AG04450 (cell line): Measurements from ENCODE around the gene CDS2. TPM values are rescaled to one million over a fixed set of nuclear protein-coding genes. Genes with fewer than 3 reads are reported as not detected.

ENCODE experiments used
- CTCF ChIA-PET: fragments of 300-600, 350-600 bp; formaldehyde crosslinking; extraction: SDS; loops from one replicate; lab custom pipeline; 2022; ENCODE audit warnings: antibody characterized with exemption, inconsistent platforms; lab: Charles Lee
- POLR2A ChIA-PET: fragments of 350-600 bp; formaldehyde crosslinking; extraction: SDS; loops from one replicate; lab custom pipeline; 2021; ENCODE audit warnings: antibody characterized with exemption, inconsistent platforms; lab: Yijun Ruan, JAX
- DNase-seq: peaks from one replicate; pipeline ENCODE4 v3.0.0-alpha.2; 2011; ENCODE audit warnings: low read depth, low spot score
- H3K27ac ChIP-seq: one replicate; pipeline ENCODE4 v1.5.1; 2012; ENCODE audit warnings: low read depth, low read length, control low read depth
- H3K27me3 ChIP-seq: one replicate; pipeline ENCODE4 v1.6.0; 2012; ENCODE audit warnings: low read length; ENCODE audit not compliant: control insufficient read depth, insufficient read depth
- H3K4me3 ChIP-seq: 2 replicates; pipeline ENCODE4 v1.5.1; 2011; ENCODE audit warnings: mild to moderate bottlenecking, low read depth, low read length, control low read depth
- H3K9me3 ChIP-seq: 2 replicates; pipeline ENCODE4 v1.5.1; 2012; ENCODE audit warnings: low read length; ENCODE audit not compliant: control insufficient read depth, insufficient read depth
- polyA plus RNA-seq: library from polyadenylated mRNA; depleted of rRNA; stranded (reverse); fragments of >200 nt; gene quantifications from 2 replicates; pipeline ENCODE4 v1.2.3, GENCODE V29; 2011
- TF ChIP-seq, protein P1 (sequence below): IDR thresholded peaks from 2 replicates; pipeline ENCODE4 v1.5.1; 2011; ENCODE audit warnings: low read depth, low read length, control low read depth, inconsistent platforms

CDS2 gene
- polyA plus RNA-seq, 1 experiment, result 48.7 TPM

DNA sequence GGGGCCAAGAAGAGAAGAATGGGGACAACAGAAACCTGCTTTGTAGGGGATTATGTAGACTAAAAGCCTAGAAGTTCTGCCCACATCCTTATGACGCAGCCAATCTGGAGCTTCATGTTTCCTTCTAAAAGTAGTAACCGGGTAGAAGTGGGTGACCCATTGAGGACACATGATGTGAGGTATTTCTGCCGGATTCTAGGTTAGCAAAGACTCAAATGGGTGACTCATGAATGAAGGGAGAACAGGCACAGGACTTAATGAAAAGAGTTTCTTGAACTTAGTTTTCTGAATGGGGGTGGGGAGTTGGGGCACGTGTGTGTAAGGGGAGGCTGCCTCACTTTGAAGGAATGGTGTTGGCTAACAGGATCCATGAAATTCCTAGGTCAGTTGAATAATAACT lies 68.8 kb downstream of the CDS2 start:
- ChIA-PET CTCF (interaction anchor here (0.8 to 2.1 kb wide), 4 partner anchors 9 to 69 kb away, joined by 3 to 20 read pairs (median 4); partner anchors contain the start of gene CDS2), POLR2A (interaction anchor here (1.2 kb wide), 1 partner anchor 69 kb away, joined by 4 read pairs; the partner anchor contains the start of gene CDS2)
- no peak overlapping the region for H3K4me3 ChIP-seq
- H3K9me3 ChIP-seq, result no peaks in the 10 kb centered on the region
- no peak for DNase-seq
- no peaks in the 10 kb centered on the region for H3K27me3 ChIP-seq
- TF ChIP-seq, protein P1, sequence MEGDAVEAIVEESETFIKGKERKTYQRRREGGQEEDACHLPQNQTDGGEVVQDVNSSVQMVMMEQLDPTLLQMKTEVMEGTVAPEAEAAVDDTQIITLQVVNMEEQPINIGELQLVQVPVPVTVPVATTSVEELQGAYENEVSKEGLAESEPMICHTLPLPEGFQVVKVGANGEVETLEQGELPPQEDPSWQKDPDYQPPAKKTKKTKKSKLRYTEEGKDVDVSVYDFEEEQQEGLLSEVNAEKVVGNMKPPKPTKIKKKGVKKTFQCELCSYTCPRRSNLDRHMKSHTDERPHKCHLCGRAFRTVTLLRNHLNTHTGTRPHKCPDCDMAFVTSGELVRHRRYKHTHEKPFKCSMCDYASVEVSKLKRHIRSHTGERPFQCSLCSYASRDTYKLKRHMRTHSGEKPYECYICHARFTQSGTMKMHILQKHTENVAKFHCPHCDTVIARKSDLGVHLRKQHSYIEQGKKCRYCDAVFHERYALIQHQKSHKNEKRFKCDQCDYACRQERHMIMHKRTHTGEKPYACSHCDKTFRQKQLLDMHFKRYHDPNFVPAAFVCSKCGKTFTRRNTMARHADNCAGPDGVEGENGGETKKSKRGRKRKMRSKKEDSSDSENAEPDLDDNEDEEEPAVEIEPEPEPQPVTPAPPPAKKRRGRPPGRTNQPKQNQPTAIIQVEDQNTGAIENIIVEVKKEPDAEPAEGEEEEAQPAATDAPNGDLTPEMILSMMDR, result no peak
- no peak overlapping the region for H3K27ac ChIP-seq

DNA sequence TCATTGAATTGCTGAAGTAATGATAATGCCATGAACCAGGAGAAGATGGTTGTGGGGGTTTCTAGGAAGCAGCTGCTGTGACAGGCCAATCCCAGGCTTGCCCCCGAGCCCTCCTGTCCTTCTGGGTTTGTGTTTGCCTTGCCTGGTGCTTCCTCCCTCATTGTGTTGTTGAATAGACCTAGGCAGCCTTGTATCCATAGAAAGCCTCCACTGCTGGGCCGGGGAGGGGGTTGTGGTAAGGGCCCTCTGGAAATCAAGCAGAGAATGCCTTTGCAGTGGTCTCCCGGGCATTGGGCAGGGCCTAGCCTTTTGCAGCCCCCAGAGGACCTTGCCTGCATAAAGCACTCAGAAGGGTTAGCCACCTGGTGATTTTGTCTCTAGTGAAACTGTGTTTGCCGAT lies 69.3 kb downstream of the CDS2 start:
- CTCF ChIA-PET, result interaction anchor here (1.1 to 2.1 kb wide), 3 partner anchors 9 to 70 kb away, joined by 3 to 20 read pairs (median 4); partner anchors contain the start of gene CDS2
- Histone ChIP-seq H3K4me3 (no peak overlapping the region), H3K9me3 (no peaks in the 10 kb centered on the region), H3K27ac (no peak overlapping the region), H3K27me3 (no peaks in the 10 kb centered on the region)
- no peak for DNase-seq
- POLR2A ChIA-PET, result interaction anchor here (1.2 kb wide), 1 partner anchor 69 kb away, joined by 4 read pairs; the partner anchor contains the start of gene CDS2
- TF ChIP-seq, protein P1, result no peak

DNA sequence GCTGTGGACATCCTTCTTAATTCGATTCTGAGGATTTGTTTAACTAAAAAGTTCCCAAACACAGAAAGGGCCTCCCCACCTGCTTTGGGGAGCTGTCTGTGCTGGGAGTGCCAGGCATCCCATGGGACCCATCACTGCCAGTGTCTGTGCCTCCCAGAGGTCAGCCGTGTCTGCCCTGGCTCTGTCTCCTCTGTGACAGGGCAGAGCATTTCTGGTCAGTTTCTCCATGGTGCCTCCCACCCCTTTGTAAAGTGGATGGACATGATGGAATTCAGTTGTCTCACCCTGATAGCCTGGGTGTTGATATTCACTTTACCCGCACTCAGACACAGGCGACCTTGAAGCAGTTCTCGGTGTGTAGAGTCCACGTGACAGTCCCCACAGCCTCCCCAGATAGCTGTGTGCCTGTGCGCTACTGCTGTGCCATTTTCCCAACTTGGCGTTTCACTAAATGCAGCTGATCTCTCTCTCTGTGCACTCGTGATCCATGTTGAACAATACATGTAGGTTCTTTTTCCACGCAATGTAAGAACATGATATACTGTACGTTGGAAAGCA lies 70.5 kb downstream of the CDS2 start:
- TF ChIP-seq, protein P1, result no peak
- DNase-seq, result no peak
- POLR2A ChIA-PET, result interaction anchor here (0.5 kb wide), 1 partner anchor 78 kb away, joined by 3 read pairs; no protein-coding TSS in a partner anchor
- no peak overlapping the region for H3K27ac ChIP-seq
- CTCF ChIA-PET, result interaction anchor here (0.7 kb wide), 1 partner anchor 8 kb away, joined by 3 read pairs; no protein-coding TSS in a partner anchor
- H3K4me3 ChIP-seq, result no peak overlapping the region
- H3K27me3 ChIP-seq, result no peaks in the 10 kb centered on the region
- H3K9me3 ChIP-seq, result no peaks in the 10 kb centered on the region

DNA sequence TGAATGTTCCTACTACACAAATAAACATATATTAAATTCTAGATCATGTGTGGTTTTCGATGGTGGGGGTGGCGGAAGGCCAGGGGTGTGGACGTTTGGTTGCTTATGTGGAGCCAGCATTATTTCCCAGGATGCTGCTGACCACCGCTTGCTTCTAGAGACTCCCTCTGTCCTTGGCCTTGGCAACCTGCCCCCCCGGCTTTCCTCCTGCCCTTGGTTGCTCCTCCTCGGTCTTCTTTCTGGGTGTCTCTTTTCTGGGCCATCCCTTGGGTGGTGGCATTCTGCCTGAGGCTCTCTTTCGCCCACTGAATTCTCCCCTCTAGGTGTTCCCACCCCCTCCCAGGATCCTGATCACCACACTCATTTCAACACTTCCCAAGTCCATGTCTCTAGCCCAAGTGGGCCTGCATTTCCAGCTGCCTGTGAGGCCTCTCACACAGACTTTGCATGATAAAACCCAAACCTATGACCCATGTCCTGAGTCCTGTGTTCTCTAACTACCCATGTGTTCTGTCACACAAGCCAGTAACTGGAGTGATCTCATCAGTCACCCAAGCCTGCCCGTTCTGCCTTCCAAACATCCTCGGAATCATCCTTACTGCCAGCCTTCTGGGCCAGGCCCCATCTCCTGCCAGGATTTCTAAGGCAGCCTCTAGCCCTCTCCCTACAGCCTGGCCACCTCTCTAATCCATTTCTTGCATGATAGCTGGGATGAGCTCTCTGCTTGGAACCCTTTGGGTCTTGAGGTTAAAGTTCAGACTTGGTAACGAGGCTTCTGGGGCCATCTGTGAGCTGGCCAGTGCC lies 71.2 kb downstream of the CDS2 start:
- H3K9me3 ChIP-seq, result no peaks in the 10 kb centered on the region
- ChIA-PET CTCF (interaction anchor here (1.4 kb wide), 1 partner anchor 25 kb away, joined by 3 read pairs; no protein-coding TSS in a partner anchor), POLR2A (interaction anchor here (0.5 kb wide), 1 partner anchor 79 kb away, joined by 3 read pairs; no protein-coding TSS in a partner anchor)
- TF ChIP-seq, protein P1, result no peak
- no peaks in the 10 kb centered on the region for H3K27me3 ChIP-seq
- H3K4me3 ChIP-seq, result no peak overlapping the region
- H3K27ac ChIP-seq, result no peak overlapping the region
- no peak for DNase-seq

DNA sequence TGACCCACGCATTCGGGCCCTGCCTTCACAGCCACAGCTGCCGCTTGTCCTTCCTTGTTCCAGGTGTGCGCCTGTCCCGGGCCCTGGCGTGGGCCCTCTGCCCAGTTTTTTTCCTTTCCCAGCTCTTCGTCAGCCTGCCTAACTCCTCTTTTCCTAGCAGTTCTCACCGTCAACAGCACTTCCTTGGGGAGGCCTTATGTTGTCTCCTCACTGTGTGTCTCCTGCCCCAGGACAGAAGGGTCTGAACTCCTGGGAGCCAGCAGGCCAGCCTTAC lies 71.8 kb downstream of the CDS2 start:
- H3K9me3 ChIP-seq, result no peaks in the 10 kb centered on the region
- no peaks in the 10 kb centered on the region for H3K27me3 ChIP-seq
- no peak for DNase-seq
- ChIA-PET POLR2A (no interaction called here), CTCF (interaction anchor here (1.4 kb wide), 1 partner anchor 24 kb away, joined by 3 read pairs; no protein-coding TSS in a partner anchor)
- no peak overlapping the region for H3K4me3 ChIP-seq
- TF ChIP-seq, protein P1, result no peak
- H3K27ac ChIP-seq, result no peak overlapping the region
